ENCODE results near the gene CPXM1.

CPXM1 gene

DNA sequence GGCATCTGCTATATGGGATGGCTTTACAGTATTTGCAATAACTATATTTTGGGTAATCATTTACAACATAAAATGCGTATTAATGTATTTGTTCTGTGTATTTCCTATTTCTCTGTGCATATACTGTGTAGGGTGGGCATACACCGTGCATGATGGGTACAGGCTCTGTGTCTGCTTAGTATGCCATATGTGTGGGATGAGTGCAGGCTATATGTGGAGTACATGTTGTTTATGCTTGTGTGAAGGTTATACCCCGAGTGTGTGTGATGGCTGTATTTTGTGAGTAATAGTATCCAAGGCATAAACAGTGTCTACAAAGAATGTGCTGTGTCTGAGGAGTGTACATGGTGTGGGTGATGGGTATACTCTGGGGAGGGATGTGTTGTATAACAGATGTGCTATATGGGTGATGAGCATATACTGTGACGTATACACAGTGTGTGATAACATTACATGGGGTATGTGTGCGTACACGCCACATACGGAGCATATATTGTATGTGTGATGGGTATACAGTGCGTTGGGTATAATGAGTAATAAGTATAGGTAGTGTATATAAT is 52.7 kb downstream of the CPXM1 start:
- no peak for DNase-seq

GRCh38 chr20:2746636-2747265 is 53.7 kb downstream of the CPXM1 start:
- no peak for DNase-seq

DNA sequence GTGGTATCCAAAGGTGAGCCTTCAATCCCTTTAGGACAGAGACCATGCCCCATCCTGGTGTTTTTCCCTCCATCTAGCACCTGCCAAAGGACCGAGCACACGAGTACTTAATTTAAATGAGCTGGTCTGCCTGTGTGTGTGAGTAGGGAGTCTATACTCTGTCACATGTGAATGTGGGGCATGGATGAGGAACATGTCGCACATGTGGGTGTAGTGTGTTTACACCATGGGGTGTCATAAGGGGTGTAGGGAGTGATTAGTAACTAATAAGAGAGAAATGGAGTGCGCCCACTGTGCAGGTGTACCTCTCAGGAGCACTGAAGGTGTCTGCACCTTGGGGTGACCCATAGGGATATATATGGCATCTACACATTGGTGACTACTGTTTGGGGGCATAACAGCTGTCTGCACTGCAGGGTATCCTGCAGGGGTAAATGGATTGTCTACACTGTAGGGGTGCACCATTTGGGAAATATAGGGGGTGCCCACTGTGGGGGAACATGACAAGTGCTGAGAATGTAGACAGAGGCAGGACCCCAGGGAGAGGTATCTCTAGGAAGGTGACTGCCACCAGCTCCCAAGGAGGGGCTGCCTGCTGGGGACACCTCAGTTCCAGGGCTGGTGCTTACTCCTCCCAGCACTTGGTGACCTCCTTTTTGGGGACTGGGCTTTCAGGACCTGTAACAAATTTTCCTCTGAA is 54.3 kb downstream of the CPXM1 start:
- no peak for DNase-seq

DNA sequence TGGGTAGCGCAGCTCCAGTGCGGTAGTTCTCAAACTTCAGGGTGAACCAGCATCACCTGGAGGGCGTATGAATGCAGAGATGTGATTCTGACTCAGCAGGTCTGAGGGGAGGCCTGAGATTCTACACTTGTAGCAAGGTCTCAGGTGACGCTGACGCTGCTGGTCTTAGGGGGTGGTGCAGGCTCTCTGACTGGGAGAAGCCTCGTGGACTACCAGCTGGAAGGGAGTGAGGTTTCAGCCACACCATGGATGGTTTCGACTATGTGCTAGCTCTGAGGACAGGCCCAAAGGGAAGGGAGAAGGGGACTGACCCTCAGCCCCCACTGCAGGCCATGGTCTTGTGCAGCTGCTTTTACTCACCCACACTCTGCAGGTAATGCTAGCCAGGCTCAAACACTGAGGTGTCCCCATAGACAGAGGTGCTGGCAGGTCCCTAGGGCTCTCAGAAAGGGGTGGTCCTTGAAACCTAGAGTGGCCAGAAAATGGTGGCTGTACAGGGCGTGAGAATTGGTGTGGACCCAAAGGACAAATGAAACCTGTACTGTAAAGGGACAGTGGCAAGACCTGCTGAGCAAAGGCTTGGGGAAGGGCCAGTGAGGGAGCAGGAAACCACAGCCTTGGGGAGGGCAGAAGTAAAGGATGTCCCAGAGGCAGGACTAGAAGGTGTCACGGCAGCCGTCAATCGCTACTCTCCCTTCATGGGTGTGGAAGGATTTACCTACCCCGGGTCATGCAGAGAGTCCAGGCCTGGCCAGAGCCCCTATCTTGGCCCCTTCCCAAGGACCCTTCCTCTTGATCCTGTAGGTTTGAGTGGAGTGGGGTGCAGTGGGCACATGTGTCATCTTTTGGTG is 55.1 kb downstream of the CPXM1 start:
- no peak for DNase-seq

Measured in activated CD4-positive, alpha-beta T cell treated with anti-CD3 and anti-CD28 coated beads for 48 hours (primary cell).